H1 (cell line): ENCODE results near the gene SCYGR1. TPM values are rescaled to one million over a fixed set of nuclear protein-coding genes. Genes with fewer than 3 reads are reported as not detected.

Experiments used
- BRCA1 ChIP-seq: IDR thresholded peaks from 2 replicates; pipeline ENCODE4 v1.6.1; 2012; ENCODE audit warnings: low read depth, low read length, improper control_type of control experiment
- CHD2 ChIP-seq: IDR thresholded peaks from 2 replicates; pipeline ENCODE4 v1.6.1; 2012; ENCODE audit warnings: low read length, improper control_type of control experiment
- RBBP5 ChIP-seq: IDR thresholded peaks from 2 replicates; pipeline ENCODE4 v1.7.1; 2012; ENCODE audit warnings: low read depth, mild to moderate bottlenecking, inconsistent platforms, low read length, moderate library complexity, borderline replicate concordance
- RFX5 ChIP-seq: IDR thresholded peaks from 2 replicates; pipeline ENCODE4 v1.6.1; 2011; ENCODE audit warnings: low read depth, low read length, improper control_type of control experiment, borderline replicate concordance
- SP4 ChIP-seq: IDR thresholded peaks from 2 replicates; pipeline ENCODE4 v1.6.1; 2012; ENCODE audit warnings: low read length, inconsistent platforms
- YY1 ChIP-seq: IDR thresholded peaks from 2 replicates; pipeline ENCODE4 v1.6.1; 2011; ENCODE audit warnings: low read depth, mild to moderate bottlenecking, low read length
- polyA plus RNA-seq, 7 experiments: library from polyadenylated mRNA; depleted of rRNA in 3 of 7; stranded (reverse) in 5 of 7; unstranded in 2 of 7; fragments of >200 nt in 5 of 7; fragments of 200-250 nt in 2 of 7; gene quantifications; 1 replicate in 5 of 7; 2 replicates in 1 of 7; 4 replicates in 1 of 7; pipeline versions ENCODE4 v1.2.1 to v1.2.3, GENCODE V29; 2011 to 2013; ENCODE audit warnings: missing spikeins in 2 of 7, mixed read lengths in 2 of 7
- total RNA-seq: library from RNA; stranded (reverse); fragmentation: NEBNext Ultra II Directional; extraction: Animal tissue kit (Norgen Biotek cat#: 25700); gene quantifications from 2 replicates; pipeline ENCODE4 v1.2.1, GENCODE V29; 2021
- TF ChIP-seq, protein P1 (sequence below): IDR thresholded peaks from 2 replicates; pipeline ENCODE4 v1.6.1; 2011; ENCODE audit warnings: low read length, improper control_type of control experiment

SCYGR1 gene
- total and polyA plus RNA-seq, 2 of the 8 experiments (the other 6 are each of a cell fraction or from before 2014, with no cell fraction given), result not detected

DNA sequence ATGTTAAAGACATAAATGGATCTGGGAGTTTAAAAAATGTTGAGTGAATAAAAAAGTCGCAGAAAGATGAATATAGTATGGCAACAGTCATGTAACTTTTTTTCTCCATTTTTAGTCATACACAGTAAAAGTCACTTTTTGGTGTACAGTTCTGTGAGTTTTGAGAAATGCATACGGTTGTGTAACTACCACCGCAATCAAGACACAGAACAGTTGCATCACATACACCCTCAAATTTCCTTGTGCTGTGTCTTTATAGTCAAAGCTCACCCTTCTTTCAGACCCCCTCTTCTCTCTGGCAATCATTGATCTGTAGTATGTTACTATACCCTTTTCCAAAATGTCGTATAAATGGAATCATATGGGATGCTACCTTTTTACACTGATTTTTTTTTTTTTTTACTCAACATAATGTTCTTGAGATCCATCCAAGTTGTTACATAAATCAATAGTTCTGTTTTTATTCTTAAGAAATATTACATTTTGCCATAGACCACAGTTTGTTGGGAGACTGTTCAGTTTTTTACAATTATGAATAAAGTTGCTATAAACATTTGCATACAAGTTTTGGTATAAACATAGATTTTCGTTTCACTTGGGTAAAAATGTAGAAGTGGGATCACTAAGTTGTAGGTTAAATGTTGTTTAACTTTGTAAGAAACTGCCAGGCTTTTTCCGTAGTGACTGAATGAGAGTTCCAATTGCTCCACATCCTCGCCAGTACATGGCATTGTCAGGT lies 48.9 kb upstream of the SCYGR1 start (continued):
- no peak for TF ChIP-seq RBBP5
- TF ChIP-seq YY1, result no peak
- no peak for TF ChIP-seq SP4
- TF ChIP-seq RFX5, result no peak
- TF ChIP-seq, protein P1, sequence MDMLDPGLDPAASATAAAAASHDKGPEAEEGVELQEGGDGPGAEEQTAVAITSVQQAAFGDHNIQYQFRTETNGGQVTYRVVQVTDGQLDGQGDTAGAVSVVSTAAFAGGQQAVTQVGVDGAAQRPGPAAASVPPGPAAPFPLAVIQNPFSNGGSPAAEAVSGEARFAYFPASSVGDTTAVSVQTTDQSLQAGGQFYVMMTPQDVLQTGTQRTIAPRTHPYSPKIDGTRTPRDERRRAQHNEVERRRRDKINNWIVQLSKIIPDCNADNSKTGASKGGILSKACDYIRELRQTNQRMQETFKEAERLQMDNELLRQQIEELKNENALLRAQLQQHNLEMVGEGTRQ, result no peak
- TF ChIP-seq CHD2, result no peak
- TF ChIP-seq BRCA1, result no peak
